Loucy (cell line): ENCODE results near the gene RGS6.
A peak's percentile ranks its signal among the peaks of the same experiment; 100 is the strongest.
"Not testable (repeated sequence)": the region's sequence is repeated elsewhere in the genome, so short reads cannot be mapped to it uniquely, and the experiment has no call there.

Experiments used
- H2AFZ ChIP-seq: fragments of 200-600 bp; sonication (generic); 2 replicates; pipeline ENCODE4 v1.6.0; 2016; ENCODE audit warnings: antibody characterized with exemption, mild to moderate bottlenecking, low read length, moderate library complexity
- H3F3A ChIP-seq: fragments of 200-600 bp; 2 replicates; pipeline ENCODE4 v1.6.0; 2016; ENCODE audit warnings: antibody characterized with exemption, low read depth, mild to moderate bottlenecking
- H3K27me3 ChIP-seq: fragments of 200-600 bp; sonication (generic); 2 replicates; pipeline ENCODE4 v1.6.1; 2014; ENCODE audit warnings: low read length, mild to moderate bottlenecking; ENCODE audit not compliant: insufficient read depth, poor library complexity, severe bottlenecking
- H3K36me3 ChIP-seq: fragments of 200-600 bp; sonication (generic); 2 replicates; pipeline ENCODE4 v1.6.1; 2016; ENCODE audit warnings: low read length; ENCODE audit not compliant: insufficient read depth
- H3K4me1 ChIP-seq: fragments of 200-600 bp; sonication (generic); 2 replicates; pipeline ENCODE4 v1.5.1; 2014; ENCODE audit warnings: low read length, mild to moderate bottlenecking; ENCODE audit not compliant: insufficient read depth, poor library complexity, severe bottlenecking
- H3K4me2 ChIP-seq: fragments of 200-600 bp; sonication (generic); 2 replicates; pipeline ENCODE4 v1.6.0; 2014; ENCODE audit warnings: antibody characterized with exemption, low read length, low read depth, mild to moderate bottlenecking; ENCODE audit not compliant: poor library complexity, severe bottlenecking
- H3K4me3 ChIP-seq: fragments of 200-600 bp; sonication (generic); 2 replicates; pipeline ENCODE4 v1.5.1; 2014; ENCODE audit warnings: low read length, mild to moderate bottlenecking, mixed read lengths; ENCODE audit not compliant: poor library complexity, severe bottlenecking
- H3K79me2 ChIP-seq: fragments of 200-600 bp; sonication (generic); 2 replicates; pipeline ENCODE4 v1.6.1; 2014; ENCODE audit warnings: low read length; ENCODE audit not compliant: insufficient read depth
- H3K9ac ChIP-seq: fragments of 200-600 bp; sonication (generic); 2 replicates; pipeline ENCODE4 v1.6.0; 2014; ENCODE audit warnings: mild to moderate bottlenecking, low read depth, low read length, moderate library complexity; ENCODE audit not compliant: poor library complexity, severe bottlenecking
- H3K9me2 ChIP-seq: fragments of 200-600 bp; sonication (generic); replicated peaks from 2 replicates; pipeline ENCODE4 v1.6.1; 2016; ENCODE audit warnings: low read depth, low read length, mixed read lengths
- H3K9me3 ChIP-seq: fragments of 200-600 bp; sonication (generic); 2 replicates; pipeline ENCODE4 v1.6.1; 2014; ENCODE audit warnings: mild to moderate bottlenecking, antibody characterized with exemption, low read length, low read depth; ENCODE audit not compliant: insufficient read depth
- H4K20me1 ChIP-seq: fragments of 200-600 bp; sonication (generic); 2 replicates; pipeline ENCODE4 v1.6.0; 2014; ENCODE audit warnings: antibody characterized with exemption, low read length, mild to moderate bottlenecking; ENCODE audit not compliant: insufficient read depth, poor library complexity, severe bottlenecking
- CTCF ChIP-seq: fragments of 200-600 bp; sonication (generic); conservative IDR thresholded peaks from 2 replicates; pipeline ENCODE4 v1.5.1; 2014; ENCODE audit warnings: mild to moderate bottlenecking, antibody characterized with exemption, low read length
- EZH2phosphoT487 ChIP-seq: fragments of 200-600 bp; IDR thresholded peaks from 2 replicates; pipeline ENCODE4 v1.6.1; 2018; ENCODE audit warnings: antibody characterized with exemption, mild to moderate bottlenecking, moderate library complexity, borderline replicate concordance

RGS6 gene

GRCh38 chr14:71923513-71923912 is 8.7 kb upstream of the RGS6 start:
- H3K79me2 ChIP-seq, result no peaks in the 10 kb centered on the region
- H2AFZ ChIP-seq, result no peak overlapping the region
- H3K9me2 ChIP-seq, result no peaks in the 10 kb centered on the region
- no peak for TF ChIP-seq EZH2phosphoT487
- TF ChIP-seq CTCF, result no peak
- H3K4me3 ChIP-seq, result no peak overlapping the region
- H3F3A ChIP-seq, result no peaks in the 10 kb centered on the region
- H3K9me3 ChIP-seq, result no peaks in the 10 kb centered on the region
- H3K9ac ChIP-seq, result no peak overlapping the region
- no peaks in the 10 kb centered on the region for H3K27me3 ChIP-seq
- no peaks in the 10 kb centered on the region for H4K20me1 ChIP-seq
- peaks cover 16% of the 10 kb centered on the region for H3K4me1 ChIP-seq
- H3K36me3 ChIP-seq, result no peaks in the 10 kb centered on the region
- no peak overlapping the region for H3K4me2 ChIP-seq

GRCh38 chr14:71931492-71932228 is 569 bp upstream of the RGS6 start:
- peaks cover 13% of the 10 kb centered on the region for H3K27me3 ChIP-seq
- peak overlapping the region; percentile 38 for H2AFZ ChIP-seq

GRCh38 chr14:71933001-71933587 is 865 bp downstream of the RGS6 start:
- H4K20me1 ChIP-seq, result no peaks in the 10 kb centered on the region
- H2AFZ ChIP-seq, result peak overlapping the region; percentile 61
- H3K4me2 ChIP-seq, result peak overlapping the region; percentile 95
- peak overlapping the region; percentile 71 for H3K9ac ChIP-seq
- peak overlapping the region; percentile 77 for H3K4me3 ChIP-seq
- peaks cover 37% of the 10 kb centered on the region; the same call in 1 of the 2 replicates for H3K79me2 ChIP-seq
- H3K27me3 ChIP-seq, result peaks cover 13% of the 10 kb centered on the region
- H3K9me3 ChIP-seq, result no peaks in the 10 kb centered on the region
- H3K9me2 ChIP-seq, result no peaks in the 10 kb centered on the region
- H3K36me3 ChIP-seq, result no peaks in the 10 kb centered on the region
- peaks cover 20% of the 10 kb centered on the region for H3K4me1 ChIP-seq
- H3F3A ChIP-seq, result no peaks in the 10 kb centered on the region
- TF ChIP-seq CTCF (no peak), EZH2phosphoT487 (no peak)

More at GRCh38 chr14:71931492-71932228, 569 bp upstream of the RGS6 start:
- no peaks in the 10 kb centered on the region for H4K20me1 ChIP-seq
- TF ChIP-seq CTCF (peak; percentile 29; the same call in 1 of the 2 replicates), EZH2phosphoT487 (no peak)
- H3K9me2 ChIP-seq, result no peaks in the 10 kb centered on the region
- H3K9ac ChIP-seq, result no peak overlapping the region
- H3K79me2 ChIP-seq, result peaks cover 31% of the 10 kb centered on the region; the same call in 1 of the 2 replicates
- no peaks in the 10 kb centered on the region for H3F3A ChIP-seq
- H3K9me3 ChIP-seq, result no peaks in the 10 kb centered on the region
- no peaks in the 10 kb centered on the region for H3K36me3 ChIP-seq
- peak overlapping the region; percentile 95 for H3K4me2 ChIP-seq
- peak overlapping the region; percentile 77 for H3K4me3 ChIP-seq
- peaks cover 16% of the 10 kb centered on the region for H3K4me1 ChIP-seq

- H3K4me2 ChIP-seq, H3K36me3 ChIP-seq, H3K9me2 ChIP-seq, H3K4me3 ChIP-seq, H3F3A ChIP-seq, H2AFZ ChIP-seq, H4K20me1 ChIP-seq, H3K9me3 ChIP-seq, H3K9ac ChIP-seq, H3K27me3 ChIP-seq: not testable (repeated sequence)
- H3K79me2 ChIP-seq, result peaks cover 37% of the 10 kb centered on the region; the same call in 1 of the 2 replicates
- peaks cover 25% of the 10 kb centered on the region for H3K4me1 ChIP-seq
Measured at GRCh38 chr14:71938273-71938672, 6.0 kb downstream of the RGS6 start.

GRCh38 chr14:71939344-71939743 is 7.1 kb downstream of the RGS6 start:
- H3K4me2 ChIP-seq, H3K9ac ChIP-seq, H3K27me3 ChIP-seq, H4K20me1 ChIP-seq, H3K9me2 ChIP-seq, H3K36me3 ChIP-seq, H2AFZ ChIP-seq, H3F3A ChIP-seq, H3K9me3 ChIP-seq, H3K4me3 ChIP-seq: not testable (repeated sequence)
- peaks cover 27% of the 10 kb centered on the region for H3K4me1 ChIP-seq
- H3K79me2 ChIP-seq, result peaks cover 26% of the 10 kb centered on the region; the same call in 1 of the 2 replicates
